HG03520 (cell line): Measurements from ENCODE around the gene HLA-DPB1.
"Not testable (repeated sequence)": the region's sequence is repeated elsewhere in the genome, so short reads cannot be mapped to it uniquely, and the experiment has no call there.

ENCODE experiments used
- ATAC-seq: cut with Tn5 transposase; IDR thresholded peaks from one replicate; pipeline ENCODE4 v1.9.1; 2021; ENCODE audit warnings: mild to moderate bottlenecking, moderate library complexity; ENCODE audit not compliant: unreplicated experiment

HLA-DPB1 gene

GRCh38 chr6:33101121-33101737 is 25.4 kb downstream of the HLA-DPB1 start:
- not testable (repeated sequence) for ATAC-seq

GRCh38 chr6:33103776-33104175 is 28.0 kb downstream of the HLA-DPB1 start:
- no peak for ATAC-seq

- ATAC-seq, result no peak
Measured at GRCh38 chr6:33104887-33105286, 29.1 kb downstream of the HLA-DPB1 start.

- no peak for ATAC-seq
Measured at GRCh38 chr6:33105386-33105785, 29.6 kb downstream of the HLA-DPB1 start.

GRCh38 chr6:33105916-33106871 is 30.4 kb downstream of the HLA-DPB1 start:
- no peak for ATAC-seq

- no peak for ATAC-seq
Measured at GRCh38 chr6:33107641-33108040, 31.9 kb downstream of the HLA-DPB1 start.

- no peak for ATAC-seq
Measured at GRCh38 chr6:33108307-33108706, 32.5 kb downstream of the HLA-DPB1 start.

GRCh38 chr6:33112148-33112547 is 36.4 kb downstream of the HLA-DPB1 start:
- peak; percentile 93 for ATAC-seq

- no peak for ATAC-seq
Measured at GRCh38 chr6:33113755-33114154, 38.0 kb downstream of the HLA-DPB1 start.

GRCh38 chr6:33114406-33114805 is 38.6 kb downstream of the HLA-DPB1 start:
- ATAC-seq, result no peak

- no peak for ATAC-seq
Measured at GRCh38 chr6:33116417-33116816, 40.6 kb downstream of the HLA-DPB1 start.

- ATAC-seq, result no peak
Measured at GRCh38 chr6:33116841-33117711, 41.3 kb downstream of the HLA-DPB1 start.

- ATAC-seq, result no peak
Measured at GRCh38 chr6:33117811-33118277, 42.1 kb downstream of the HLA-DPB1 start.

GRCh38 chr6:33118525-33119123 is 42.8 kb downstream of the HLA-DPB1 start:
- no peak for ATAC-seq

- ATAC-seq, result no peak
Measured at GRCh38 chr6:33120001-33120400, 44.2 kb downstream of the HLA-DPB1 start.

- no peak for ATAC-seq
Measured at GRCh38 chr6:33123181-33123580, 47.4 kb downstream of the HLA-DPB1 start.

GRCh38 chr6:33123732-33124524 is 48.1 kb downstream of the HLA-DPB1 start:
- ATAC-seq, result no peak

GRCh38 chr6:33124525-33124901 is 48.7 kb downstream of the HLA-DPB1 start:
- no peak for ATAC-seq

GRCh38 chr6:33124947-33125346 is 49.2 kb downstream of the HLA-DPB1 start:
- ATAC-seq, result no peak
